ENCODE measurements around the gene TMEM171.

Gene TMEM171

GRCh38 chr5:73096239-73096575 is 24.2 kb upstream of the TMEM171 start:
- H3K4me3 ChIP-seq (ENCODE audit: low read depth, low read length) = no peak overlapping the region
- no peak for DNase-seq (ENCODE audit: low read depth)
- no peak for TF ChIP-seq CTCF (IDR thresholded peaks at IDR 0.05; ENCODE audit: control insufficient read depth, extremely low read depth, insufficient read depth)

- TF ChIP-seq CTCF (IDR thresholded peaks at IDR 0.05; ENCODE audit: control insufficient read depth, extremely low read depth, insufficient read depth) = no peak
- DNase-seq (ENCODE audit: low read depth) = no peak
- H3K4me3 ChIP-seq (ENCODE audit: low read depth, low read length) = no peak overlapping the region
Measured at GRCh38 chr5:73097740-73098139, 22.6 kb upstream of the TMEM171 start.

- TF ChIP-seq CTCF (IDR thresholded peaks at IDR 0.05; ENCODE audit: control insufficient read depth, extremely low read depth, insufficient read depth) = no peak
- no peak overlapping the region for H3K4me3 ChIP-seq (ENCODE audit: low read depth, low read length)
- DNase-seq (ENCODE audit: low read depth) = no peak
Measured at GRCh38 chr5:73100109-73100508, 20.3 kb upstream of the TMEM171 start.

GRCh38 chr5:73103870-73104299 is 16.5 kb upstream of the TMEM171 start:
- DNase-seq (ENCODE audit: low read depth) = no peak
- no peak overlapping the region for H3K4me3 ChIP-seq (ENCODE audit: low read depth, low read length)
- no peak for TF ChIP-seq CTCF (IDR thresholded peaks at IDR 0.05; ENCODE audit: control insufficient read depth, extremely low read depth, insufficient read depth)

DNA sequence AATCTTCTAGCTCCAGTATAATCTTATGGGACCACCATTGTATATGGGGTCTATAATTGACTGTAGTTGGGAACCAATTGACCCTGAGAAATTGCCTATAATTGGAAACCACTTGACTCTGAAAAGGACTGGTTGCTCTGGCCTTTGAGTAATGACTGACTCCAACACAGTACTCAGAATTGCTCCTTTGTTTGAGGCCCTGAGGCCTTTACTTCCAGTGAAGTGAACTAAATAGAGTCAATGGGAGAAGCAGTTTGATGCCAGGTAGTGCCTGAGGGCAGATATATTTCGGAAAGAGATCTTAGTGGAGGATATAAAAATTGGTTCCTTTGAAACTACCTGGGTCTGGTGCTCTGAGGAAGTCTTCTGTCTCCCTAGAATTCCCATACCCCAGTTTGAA is 16.0 kb upstream of the TMEM171 start:
- DNase-seq (ENCODE audit: low read depth) = no peak
- no peak overlapping the region for H3K4me3 ChIP-seq (ENCODE audit: low read depth, low read length)
- no peak for TF ChIP-seq CTCF (IDR thresholded peaks at IDR 0.05; ENCODE audit: control insufficient read depth, extremely low read depth, insufficient read depth)

- H3K4me3 ChIP-seq (ENCODE audit: low read depth, low read length) = no peak overlapping the region
- no peak for DNase-seq (ENCODE audit: low read depth)
- TF ChIP-seq CTCF (IDR thresholded peaks at IDR 0.05; ENCODE audit: control insufficient read depth, extremely low read depth, insufficient read depth) = no peak
Measured at GRCh38 chr5:73106335-73106734, 14.0 kb upstream of the TMEM171 start.

DNA sequence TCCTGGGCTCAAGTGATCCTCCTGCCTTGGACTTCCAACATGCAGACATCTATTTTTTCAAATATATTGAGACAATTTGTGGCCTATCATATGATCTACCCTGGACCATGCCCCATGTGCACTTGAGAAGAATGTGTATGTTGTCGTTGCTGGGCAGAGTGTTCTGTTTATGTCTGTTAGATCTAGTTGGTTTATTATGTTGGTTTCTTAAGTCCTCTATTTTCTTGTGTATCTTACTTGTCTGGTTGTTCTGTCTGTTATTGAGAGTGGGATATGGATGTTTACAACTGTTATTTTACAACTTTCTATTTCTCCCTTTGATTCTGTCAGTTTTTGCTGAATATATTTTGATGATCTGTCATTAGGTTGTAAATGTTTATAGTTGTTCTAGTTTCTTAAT is 10.2 kb upstream of the TMEM171 start:
- H3K4me3 ChIP-seq (ENCODE audit: low read depth, low read length) = no peak overlapping the region
- TF ChIP-seq CTCF (IDR thresholded peaks at IDR 0.05; ENCODE audit: control insufficient read depth, extremely low read depth, insufficient read depth) = no peak
- DNase-seq (ENCODE audit: low read depth) = no peak

All from LNCaP clone FGC (cell line).